Measurements from ENCODE around the gene FAM151B. TPM values are rescaled to one million over a fixed set of nuclear protein-coding genes. Genes with fewer than 3 reads are reported as not detected.
A peak's percentile ranks its signal among the peaks of the same experiment; 100 is the strongest.

The FAM151B gene
- polyA plus RNA-seq, 4 donors, result 2.1 to 3.2 (median 2.8) TPM

GRCh38 chr5:80502800-80503199, 14.9 kb downstream of the FAM151B start:
- DNase-seq (ENCODE audit: low read depth in 4 of 4, low spot score in 3 of 4), result no peak

GRCh38 chr5:80503641-80504040, 15.7 kb downstream of the FAM151B start:
- no peak for DNase-seq (ENCODE audit: low read depth in 4 of 4, low spot score in 3 of 4)

GRCh38 chr5:80504833-80505232, 16.9 kb downstream of the FAM151B start:
- DNase-seq (ENCODE audit: low read depth in 4 of 4, low spot score in 3 of 4), result no peak

GRCh38 chr5:80507663-80508062, 19.8 kb downstream of the FAM151B start:
- no peak for DNase-seq (ENCODE audit: low read depth in 4 of 4, low spot score in 3 of 4)

GRCh38 chr5:80508844-80509243, 20.9 kb downstream of the FAM151B start:
- no peak for DNase-seq (ENCODE audit: low read depth in 4 of 4, low spot score in 3 of 4)

GRCh38 chr5:80509362-80509761, 21.5 kb downstream of the FAM151B start:
- DNase-seq (ENCODE audit: low read depth in 4 of 4, low spot score in 3 of 4), result no peak

GRCh38 chr5:80516826-80517225, 28.9 kb downstream of the FAM151B start:
- no peak for DNase-seq (ENCODE audit: low read depth in 4 of 4, low spot score in 3 of 4)

GRCh38 chr5:80540691-80541090, 52.8 kb downstream of the FAM151B start:
- no peak for DNase-seq (ENCODE audit: low read depth in 4 of 4, low spot score in 3 of 4)

- DNase-seq (ENCODE audit: low read depth in 4 of 4, low spot score in 3 of 4), result no peak
Observed at GRCh38 chr5:80541392-80541791, 53.5 kb downstream of the FAM151B start.

- DNase-seq (ENCODE audit: low read depth in 4 of 4, low spot score in 3 of 4), result no peak
Observed at GRCh38 chr5:80554646-80555045, 66.7 kb downstream of the FAM151B start.

GRCh38 chr5:80555099-80555498, 67.2 kb downstream of the FAM151B start:
- DNase-seq (ENCODE audit: low read depth in 4 of 4, low spot score in 3 of 4), result no peak

- DNase-seq (ENCODE audit: low read depth in 4 of 4, low spot score in 3 of 4), result no peak
Observed at GRCh38 chr5:80559244-80559643, 71.3 kb downstream of the FAM151B start.

GRCh38 chr5:80565330-80565729, 77.4 kb downstream of the FAM151B start:
- no peak for DNase-seq (ENCODE audit: low read depth in 4 of 4, low spot score in 3 of 4)

- DNase-seq (ENCODE audit: low read depth in 4 of 4, low spot score in 3 of 4), result no peak
Observed at GRCh38 chr5:80566711-80567259, 78.9 kb downstream of the FAM151B start.

GRCh38 chr5:80568251-80568650, 80.4 kb downstream of the FAM151B start:
- DNase-seq (ENCODE audit: low read depth in 4 of 4, low spot score in 3 of 4), result no peak

GRCh38 chr5:80569086-80569960, 81.4 kb downstream of the FAM151B start:
- no peak for DNase-seq (ENCODE audit: low read depth in 4 of 4, low spot score in 3 of 4)

- DNase-seq (ENCODE audit: low read depth in 4 of 4, low spot score in 3 of 4), result peak in 1 of 4 donors; percentile 15
Observed at GRCh38 chr5:80569961-80570786, 82.3 kb downstream of the FAM151B start, which contains the start of gene ANKRD34B. Gene ANKRD34B (minus strand): TSS chr5:80570280. CDS start chr5:80560019, 10,261 bp downstream.

- no peak for DNase-seq (ENCODE audit: low read depth in 4 of 4, low spot score in 3 of 4)
Observed at GRCh38 chr5:80573062-80573461, 85.2 kb downstream of the FAM151B start.

GRCh38 chr5:80576383-80576782, 88.5 kb downstream of the FAM151B start:
- DNase-seq (ENCODE audit: low read depth in 4 of 4, low spot score in 3 of 4), result no peak

- no peak for DNase-seq (ENCODE audit: low read depth in 4 of 4, low spot score in 3 of 4)
Observed at GRCh38 chr5:80577707-80578106, 89.8 kb downstream of the FAM151B start.

GRCh38 chr5:80579050-80579449, 91.2 kb downstream of the FAM151B start:
- DNase-seq (ENCODE audit: low read depth in 4 of 4, low spot score in 3 of 4), result no peak
